Fibroblast of lung (primary cell): Measurements from ENCODE around the gene BAG3. TPM values are rescaled to one million over a fixed set of nuclear protein-coding genes. Genes with fewer than 3 reads are reported as not detected.

Experiments used
- DNase-seq, 2 donors: peaks; one replicate each; pipeline versions ENCODE4 v3.0.0 to v3.0.0-alpha.2; 2010; ENCODE audit warnings: low read depth in 2 of 2
- H2AFZ ChIP-seq: 2 replicates; pipeline ENCODE4 v1.5.1; 2012; ENCODE audit warnings: low read length, control low read depth, inconsistent platforms
- H3K27ac ChIP-seq: 2 replicates; pipeline ENCODE4 v1.5.1; 2011; ENCODE audit warnings: low read length, control low read depth; ENCODE audit not compliant: insufficient read depth
- H3K27me3 ChIP-seq: 2 replicates; pipeline ENCODE4 v1.5.1; 2011; ENCODE audit warnings: mild to moderate bottlenecking, low read length; ENCODE audit not compliant: control insufficient read depth, insufficient read depth
- H3K36me3 ChIP-seq: 2 replicates; pipeline ENCODE4 v1.5.1; 2011; ENCODE audit warnings: low read length; ENCODE audit not compliant: control insufficient read depth, insufficient read depth
- H3K4me1 ChIP-seq: 2 replicates; pipeline ENCODE4 v1.5.1; 2011; ENCODE audit warnings: low read length; ENCODE audit not compliant: control insufficient read depth, insufficient read depth; ENCODE audit errors: extremely low read depth
- H3K4me2 ChIP-seq: 2 replicates; pipeline ENCODE4 v1.5.1; 2011; ENCODE audit warnings: low read length, control low read depth; ENCODE audit not compliant: insufficient read depth; ENCODE audit errors: extremely low read depth
- H3K4me3 ChIP-seq, 4 experiments: fragments of 200-600 bp in 1 of 4; sonication (generic) in 1 of 4; replicated peaks in 1 of 4; 2 replicates each; pipeline ENCODE4 v1.5.1; 2011 to 2016; ENCODE audit warnings: low read length in 4 of 4, low read depth in 3 of 4, mild to moderate bottlenecking in 3 of 4, control low read depth in 2 of 4, inconsistent platforms in 1 of 4, mixed read lengths in 1 of 4; ENCODE audit not compliant: insufficient read depth in 1 of 4; ENCODE audit errors: control extremely low read depth in 1 of 4
- H3K79me2 ChIP-seq: 2 replicates; pipeline ENCODE4 v1.5.1; 2012; ENCODE audit warnings: mild to moderate bottlenecking, low read length, inconsistent platforms; ENCODE audit not compliant: control insufficient read depth, insufficient read depth
- H3K9ac ChIP-seq: 2 replicates; pipeline ENCODE4 v1.5.1; 2011; ENCODE audit warnings: mild to moderate bottlenecking, low read length, control low read depth; ENCODE audit not compliant: insufficient read depth
- H3K9me3 ChIP-seq: 2 replicates; pipeline ENCODE4 v1.5.1; 2012; ENCODE audit warnings: low read depth, low read length; ENCODE audit not compliant: control insufficient read depth, insufficient read depth
- H4K20me1 ChIP-seq: 2 replicates; pipeline ENCODE4 v1.5.1; 2011; ENCODE audit warnings: low read length; ENCODE audit not compliant: control insufficient read depth, insufficient read depth; ENCODE audit errors: extremely low read depth
- CTCF ChIP-seq, 2 donors: IDR thresholded peaks in 1 of 2; conservative IDR thresholded peaks in 1 of 2; 1 replicate in 1 of 2; 2 replicates in 1 of 2; pipeline ENCODE4 v1.5.1; 2011 to 2012; ENCODE audit warnings: low read length in 2 of 2, control low read depth in 1 of 2, inconsistent platforms in 1 of 2, low read depth in 1 of 2, mild to moderate bottlenecking in 1 of 2
- EZH2 ChIP-seq: IDR thresholded peaks from 2 replicates; pipeline ENCODE4 v1.5.1; 2012; ENCODE audit warnings: low read length, control low read depth, mild to moderate bottlenecking; ENCODE audit errors: missing control alignments
- polyA plus RNA-seq, 2 donors: library from polyadenylated mRNA; depleted of rRNA in 1 of 2; stranded (reverse) in 1 of 2; unstranded in 1 of 2; fragments of >200 nt; gene quantifications; 2 replicates each; pipeline ENCODE4 v1.2.1, GENCODE V29; 2011 to 2012; ENCODE audit warnings: missing spikeins in 1 of 2
- total RNA-seq: library from RNA; depleted of rRNA; stranded (reverse); fragments of >200 nt; gene quantifications from 2 replicates; pipeline ENCODE4 v1.2.1, GENCODE V29; 2014

Gene BAG3
- total and polyA plus RNA-seq, 2 donors (not counting 1 experiment from before 2014, with no cell fraction given), result 8.4 to 20.0 TPM

- Histone ChIP-seq H3K27ac (peak overlapping the region; percentile 34), H3K4me3 (peak overlapping the region; percentile 62 to 81 (median 78)), H4K20me1 (no peaks in the 10 kb centered on the region), H3K27me3 (no peaks in the 10 kb centered on the region), H3K79me2 (peaks cover 5% of the 10 kb centered on the region), H3K4me1 (peaks cover 8% of the 10 kb centered on the region), H3K36me3 (no peaks in the 10 kb centered on the region), H3K4me2 (peak overlapping the region; percentile 84), H2AFZ (peak overlapping the region; percentile 65), H3K9ac (peak overlapping the region; percentile 50), H3K9me3 (no peaks in the 10 kb centered on the region)
- no peak for TF ChIP-seq EZH2
- no peak for TF ChIP-seq CTCF (conservative IDR thresholded peaks at IDR 0.05 in 1 of 2, IDR thresholded peaks at IDR 0.05 in 1 of 2; ENCODE audit: low read depth in 1 of 2, low read length in 2 of 2)
- DNase-seq, result no peak
Measured at GRCh38 chr10:119726676-119727261, 75.6 kb downstream of the BAG3 start.

Other genes with a start within 250 kb of the BAG3 start
- gene RGS10, start 108.7 kb upstream of the BAG3 start, total RNA-seq, result 50.9 and 67.8 TPM in 2 replicates
- gene RGS10, start 108.7 kb upstream of the BAG3 start, polyA plus RNA-seq, result 89.4 and 103 TPM in 2 replicates
- gene TIAL1, start 54.4 kb upstream of the BAG3 start, total RNA-seq, result 27.5 and 38.5 TPM in 2 replicates
- 102 and 116 TPM in 2 replicates for gene TIAL1, start 54.4 kb upstream of the BAG3 start, polyA plus RNA-seq
- 18.5 and 23.3 TPM in 2 replicates for gene INPP5F, start 74.7 kb downstream of the BAG3 start, total RNA-seq
- 15.0 and 19.0 TPM in 2 replicates for gene INPP5F, start 74.7 kb downstream of the BAG3 start, polyA plus RNA-seq
- gene MCMBP, start 221.5 kb downstream of the BAG3 start, total RNA-seq, result 40.6 and 48.0 TPM in 2 replicates
- 63.4 and 64.6 TPM in 2 replicates for gene MCMBP, start 221.5 kb downstream of the BAG3 start, polyA plus RNA-seq
- 16.3 and 21.3 TPM in 2 replicates for gene SEC23IP, start 241.3 kb downstream of the BAG3 start, total RNA-seq
- gene SEC23IP, start 241.3 kb downstream of the BAG3 start, polyA plus RNA-seq, result 47.1 and 51.6 TPM in 2 replicates